ENCODE measurements around the gene LIMK1. TPM values are rescaled to one million over a fixed set of nuclear protein-coding genes. Genes with fewer than 3 reads are reported as not detected.

The LIMK1 gene
- total RNA-seq, 6 experiments from 2014 or later = 57.8 to 75.6 (median 67.2) TPM

DNA sequence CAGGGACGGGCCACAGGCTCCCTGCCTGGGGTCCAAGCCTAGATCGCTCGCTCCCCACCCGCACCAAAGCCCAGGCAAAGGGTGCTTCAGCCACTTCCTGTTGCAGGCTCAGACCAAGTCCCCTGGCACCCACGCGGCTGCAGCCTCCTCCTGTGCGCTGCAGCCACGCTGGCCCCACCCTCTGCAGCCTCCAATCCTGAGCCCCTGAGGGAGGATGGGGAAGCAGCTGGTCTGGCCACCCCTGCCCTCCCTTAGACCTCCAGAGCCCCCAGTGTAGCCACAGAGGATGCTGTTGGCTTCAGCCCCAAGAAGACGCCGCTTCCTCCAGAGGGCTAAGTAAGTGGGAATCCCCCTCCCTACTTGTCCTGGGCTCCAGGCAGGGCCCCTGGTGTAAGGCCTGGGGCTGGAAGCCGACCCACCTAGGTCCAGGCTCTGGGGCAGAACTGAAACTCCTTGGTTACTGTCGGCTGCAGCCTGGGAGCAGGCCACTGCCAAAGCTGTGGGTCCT is 9.4 kb downstream of the LIMK1 start:
- peaks cover 21% of the 10 kb centered on the region for H3K9me3 Mint-ChIP-seq
- no peak overlapping the region for H3K4me3 Mint-ChIP-seq
- H3K36me3 Mint-ChIP-seq (ENCODE audit: low read depth) = peaks cover 21% of the 10 kb centered on the region
- peaks cover 25% of the 10 kb centered on the region for H3K4me1 Mint-ChIP-seq (ENCODE audit: low read depth)
- peaks cover 7% of the 10 kb centered on the region for H3K27me3 Mint-ChIP-seq (ENCODE audit: insufficient read depth)
- TF ChIP-seq, protein P1, sequence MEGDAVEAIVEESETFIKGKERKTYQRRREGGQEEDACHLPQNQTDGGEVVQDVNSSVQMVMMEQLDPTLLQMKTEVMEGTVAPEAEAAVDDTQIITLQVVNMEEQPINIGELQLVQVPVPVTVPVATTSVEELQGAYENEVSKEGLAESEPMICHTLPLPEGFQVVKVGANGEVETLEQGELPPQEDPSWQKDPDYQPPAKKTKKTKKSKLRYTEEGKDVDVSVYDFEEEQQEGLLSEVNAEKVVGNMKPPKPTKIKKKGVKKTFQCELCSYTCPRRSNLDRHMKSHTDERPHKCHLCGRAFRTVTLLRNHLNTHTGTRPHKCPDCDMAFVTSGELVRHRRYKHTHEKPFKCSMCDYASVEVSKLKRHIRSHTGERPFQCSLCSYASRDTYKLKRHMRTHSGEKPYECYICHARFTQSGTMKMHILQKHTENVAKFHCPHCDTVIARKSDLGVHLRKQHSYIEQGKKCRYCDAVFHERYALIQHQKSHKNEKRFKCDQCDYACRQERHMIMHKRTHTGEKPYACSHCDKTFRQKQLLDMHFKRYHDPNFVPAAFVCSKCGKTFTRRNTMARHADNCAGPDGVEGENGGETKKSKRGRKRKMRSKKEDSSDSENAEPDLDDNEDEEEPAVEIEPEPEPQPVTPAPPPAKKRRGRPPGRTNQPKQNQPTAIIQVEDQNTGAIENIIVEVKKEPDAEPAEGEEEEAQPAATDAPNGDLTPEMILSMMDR (IDR thresholded peaks at IDR 0.05) = no peak
- H3K27ac Mint-ChIP-seq = peak overlapping the region; percentile 49
- no peak for DNase-seq

DNA sequence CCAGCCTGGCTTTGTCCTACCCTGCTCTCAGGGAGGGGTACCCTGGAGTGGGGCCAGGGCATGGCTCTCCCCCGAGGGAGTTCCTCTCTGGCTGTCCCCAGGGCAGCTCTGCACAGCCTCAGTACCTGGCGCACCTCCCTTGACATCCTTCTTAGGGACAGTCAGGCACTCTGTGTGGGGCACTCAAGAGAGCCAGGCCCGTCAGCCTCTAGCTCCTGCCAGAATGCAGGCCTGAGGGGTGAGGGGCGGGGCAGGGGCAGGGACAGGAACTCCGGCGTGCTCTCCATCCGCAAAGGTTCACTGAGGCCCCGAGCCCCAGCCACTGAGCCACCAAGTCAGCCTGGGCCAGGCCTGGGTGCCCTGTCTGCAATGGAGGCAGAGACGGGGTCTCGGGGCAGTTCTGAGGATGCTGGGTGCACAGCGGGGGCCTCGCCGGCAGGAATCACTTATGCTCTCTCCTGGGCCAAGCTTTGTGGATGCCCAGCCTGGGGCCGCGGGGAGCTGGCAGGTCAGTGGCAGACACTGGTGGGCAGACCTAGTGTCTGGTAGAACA is 10.1 kb downstream of the LIMK1 start:
- TF ChIP-seq, protein P1 (IDR thresholded peaks at IDR 0.05) = no peak
- Mint-ChIP-seq H3K9me3 (peaks cover 22% of the 10 kb centered on the region), H3K27ac (peak overlapping the region; percentile 94), H3K4me3 (peak overlapping the region; percentile 84), H3K27me3 (ENCODE audit: insufficient read depth) (peaks cover 7% of the 10 kb centered on the region), H3K4me1 (ENCODE audit: low read depth) (peaks cover 32% of the 10 kb centered on the region), H3K36me3 (ENCODE audit: low read depth) (peaks cover 22% of the 10 kb centered on the region)
- no peak for DNase-seq

DNA sequence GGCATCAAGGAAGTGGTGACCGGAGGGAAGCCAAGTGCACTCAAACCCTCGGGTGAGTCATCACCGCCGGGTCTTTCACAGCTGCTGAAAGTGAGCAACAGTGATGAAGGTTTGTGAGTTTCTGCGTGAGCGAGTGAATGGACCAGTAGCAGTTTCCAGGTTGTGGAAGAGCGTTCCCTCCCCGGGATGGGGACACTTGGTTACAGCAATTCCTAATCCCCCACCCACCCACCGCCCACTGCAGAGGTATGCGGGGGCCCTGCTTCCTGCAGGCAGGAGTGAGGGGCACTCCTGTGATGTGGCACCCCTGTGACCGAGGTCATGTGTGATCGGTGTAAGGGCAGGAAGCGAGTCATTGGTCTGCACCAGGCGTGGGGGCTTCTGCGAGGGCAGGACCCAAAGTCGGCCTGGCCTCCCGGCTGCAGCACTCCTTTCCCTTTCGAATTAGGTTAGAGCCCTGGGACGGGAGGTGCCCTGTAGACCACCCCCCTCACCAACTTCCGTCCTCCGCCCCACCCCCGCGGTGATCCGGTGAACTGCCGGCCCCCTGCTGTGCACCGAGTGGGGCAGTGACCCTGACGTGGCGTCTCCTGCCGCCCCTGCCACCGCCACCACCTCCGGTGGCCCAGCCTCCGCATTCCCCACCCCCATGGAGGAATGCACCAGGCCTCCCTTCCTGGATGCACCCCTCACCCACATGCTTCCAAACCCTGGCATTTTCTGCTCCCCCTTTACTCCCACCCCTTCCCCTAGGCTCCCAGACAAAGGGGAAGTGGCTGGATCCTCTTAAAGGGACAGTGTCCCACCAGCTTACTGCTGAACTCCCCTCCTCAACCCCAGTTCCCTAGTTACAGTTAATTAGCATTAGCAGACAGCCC is 10.9 kb downstream of the LIMK1 start:
- peak; percentile 92 for DNase-seq
- Mint-ChIP-seq H3K4me1 (ENCODE audit: low read depth) (peaks cover 32% of the 10 kb centered on the region), H3K4me3 (peak overlapping the region; percentile 84), H3K27ac (peak overlapping the region; percentile 94), H3K36me3 (ENCODE audit: low read depth) (peaks cover 15% of the 10 kb centered on the region), H3K27me3 (ENCODE audit: insufficient read depth) (peaks cover 7% of the 10 kb centered on the region), H3K9me3 (peaks cover 22% of the 10 kb centered on the region)
- TF ChIP-seq, protein P1 (IDR thresholded peaks at IDR 0.05) = no peak

DNA sequence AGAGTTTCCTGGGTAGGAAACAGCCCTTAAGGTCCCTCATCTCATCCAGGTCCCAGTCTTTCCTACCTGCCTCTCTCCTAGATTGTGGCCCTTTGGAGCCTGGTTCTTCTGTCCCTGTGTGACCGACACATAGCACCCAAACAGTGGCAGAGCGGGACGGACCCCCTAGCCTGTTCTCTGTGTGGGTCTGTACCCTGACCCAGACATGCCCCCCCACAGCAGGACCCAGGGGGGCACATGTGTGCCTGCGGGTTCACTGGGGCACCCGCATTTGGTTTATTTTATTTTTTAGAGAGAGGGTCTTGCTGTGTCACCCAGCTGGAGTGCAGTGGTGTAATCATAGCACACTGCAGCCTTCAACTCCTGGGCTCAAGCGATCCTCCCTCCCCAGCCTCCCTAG is 11.5 kb downstream of the LIMK1 start:
- no peak for DNase-seq
- H3K36me3 Mint-ChIP-seq (ENCODE audit: low read depth) = peaks cover 16% of the 10 kb centered on the region
- H3K27me3 Mint-ChIP-seq (ENCODE audit: insufficient read depth) = peaks cover 7% of the 10 kb centered on the region
- H3K4me1 Mint-ChIP-seq (ENCODE audit: low read depth) = peaks cover 32% of the 10 kb centered on the region
- peaks cover 22% of the 10 kb centered on the region for H3K9me3 Mint-ChIP-seq
- H3K27ac Mint-ChIP-seq = peak overlapping the region; percentile 94
- H3K4me3 Mint-ChIP-seq = peak overlapping the region; percentile 84; the same call in 1 of the 2 replicates
- TF ChIP-seq, protein P1 (IDR thresholded peaks at IDR 0.05) = no peak

DNA sequence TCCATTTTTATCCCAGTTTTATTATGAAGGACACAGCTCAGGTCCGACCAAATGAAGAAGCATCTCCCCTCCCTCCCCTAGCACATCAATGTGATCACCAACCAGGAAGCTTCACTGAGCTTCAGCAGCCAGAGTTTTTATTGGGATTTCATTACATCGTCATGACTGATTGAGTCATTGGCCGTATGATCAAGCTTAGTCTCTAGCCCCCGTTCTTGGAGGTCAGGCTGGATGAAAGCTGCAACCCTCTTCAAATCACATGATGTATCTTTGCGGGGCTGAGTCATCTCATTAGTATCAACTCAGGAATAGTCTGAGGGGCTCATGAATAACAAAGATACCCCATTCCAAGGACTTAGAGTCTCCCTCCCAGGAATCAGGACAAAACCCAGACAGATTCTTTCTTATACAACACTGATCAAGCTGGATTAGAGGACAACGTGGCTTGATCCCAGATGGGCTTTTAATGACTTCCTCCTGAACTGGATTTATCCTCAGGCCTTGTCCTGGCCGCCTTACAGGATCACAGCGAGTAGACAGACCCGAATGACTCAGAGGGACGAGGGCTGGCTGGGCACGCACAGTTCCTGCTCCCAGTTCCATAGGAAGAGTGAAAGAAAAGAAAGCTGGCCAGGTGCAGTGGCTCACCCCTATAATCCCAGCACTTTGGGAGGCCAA is 14.5 kb downstream of the LIMK1 start:
- TF ChIP-seq, protein P1 (IDR thresholded peaks at IDR 0.05) = no peak
- H3K27me3 Mint-ChIP-seq (ENCODE audit: insufficient read depth) = peaks cover 7% of the 10 kb centered on the region
- H3K4me3 Mint-ChIP-seq = peak overlapping the region; percentile 84
- DNase-seq = peak; percentile 98
- H3K27ac Mint-ChIP-seq = peak overlapping the region; percentile 98
- peaks cover 23% of the 10 kb centered on the region for H3K36me3 Mint-ChIP-seq (ENCODE audit: low read depth)
- H3K4me1 Mint-ChIP-seq (ENCODE audit: low read depth) = peaks cover 31% of the 10 kb centered on the region
- peaks cover 22% of the 10 kb centered on the region for H3K9me3 Mint-ChIP-seq

Data from HFFc6 (cell line).